ENCODE measurements around the gene CADM2.
"Not testable (repeated sequence)": the region's sequence is repeated elsewhere in the genome, so short reads cannot be mapped to it uniquely, and the experiment has no call there.

The CADM2 gene

DNA sequence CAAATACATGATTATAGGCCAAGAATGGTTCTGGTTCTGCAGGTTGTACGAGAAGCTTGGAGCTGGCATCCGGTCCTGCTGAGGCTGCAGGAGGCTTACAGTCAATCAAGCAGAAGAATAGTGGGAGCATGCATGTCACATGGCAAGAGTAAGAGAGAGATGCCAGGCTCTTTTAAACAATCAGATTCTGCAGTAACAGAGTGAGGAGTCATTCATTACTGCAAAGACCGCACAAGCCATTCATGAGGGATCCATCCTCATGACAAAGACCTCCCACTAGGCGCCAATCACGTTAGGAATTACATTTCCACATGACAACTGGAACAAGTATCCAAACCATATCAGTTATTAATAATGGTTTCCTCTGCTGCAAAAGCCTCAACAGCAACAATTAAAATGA lies 536.8 kb downstream of the CADM2 start:
- DNase-seq: no peak

DNA sequence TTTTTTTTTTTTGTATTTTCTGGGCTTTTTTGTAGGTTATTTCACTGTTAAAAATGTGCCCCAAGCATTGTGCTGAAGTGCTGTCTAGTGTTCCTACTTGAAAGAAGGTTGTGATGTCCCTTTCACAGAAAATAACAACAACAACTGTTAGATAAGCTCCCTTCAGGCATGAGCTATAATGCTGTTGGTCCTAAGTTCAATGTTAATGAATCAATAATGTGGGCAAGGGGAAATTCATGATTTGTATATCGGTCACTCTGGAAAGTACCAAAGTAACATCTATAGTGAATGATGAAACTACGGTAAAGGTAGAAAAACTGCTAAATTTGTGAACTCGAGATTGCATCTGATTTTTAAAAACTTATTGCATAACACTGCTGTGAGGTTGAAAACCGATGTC lies 539.4 kb downstream of the CADM2 start:
- no peak for DNase-seq

DNA sequence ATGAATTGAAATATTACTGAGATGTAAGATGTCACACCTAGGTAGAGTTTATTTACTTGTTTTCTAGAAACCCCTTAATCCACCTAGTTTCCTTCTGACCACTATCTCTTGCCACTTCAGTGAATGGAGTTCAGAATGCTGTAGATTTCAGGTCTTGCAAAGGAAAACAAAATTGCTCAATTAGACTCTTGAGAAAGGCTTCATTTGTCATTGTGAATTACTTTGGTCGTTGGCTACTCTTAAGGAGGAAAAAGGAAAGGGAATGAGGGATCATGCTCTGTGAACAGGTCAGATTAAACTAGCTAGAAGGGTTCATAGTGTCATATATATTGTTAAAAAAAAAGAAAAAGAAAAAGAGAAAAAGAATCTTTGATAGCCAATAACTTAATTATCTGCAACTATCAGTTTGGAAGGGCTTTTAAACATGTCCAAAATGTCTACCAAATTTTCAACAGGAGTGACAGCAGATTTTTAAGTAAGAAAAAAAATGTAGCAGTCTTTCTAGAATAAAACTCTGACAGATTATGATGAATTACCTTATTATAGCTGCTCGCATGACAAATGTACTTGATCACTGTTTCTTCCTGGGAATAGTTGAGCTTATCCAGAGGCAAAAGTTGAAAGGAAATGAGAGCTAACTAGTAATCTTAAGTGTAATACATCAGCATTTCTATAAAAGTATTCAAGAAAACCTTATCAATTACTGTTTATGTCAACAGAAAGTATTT lies 543.5 kb downstream of the CADM2 start:
- DNase-seq: no peak

DNA sequence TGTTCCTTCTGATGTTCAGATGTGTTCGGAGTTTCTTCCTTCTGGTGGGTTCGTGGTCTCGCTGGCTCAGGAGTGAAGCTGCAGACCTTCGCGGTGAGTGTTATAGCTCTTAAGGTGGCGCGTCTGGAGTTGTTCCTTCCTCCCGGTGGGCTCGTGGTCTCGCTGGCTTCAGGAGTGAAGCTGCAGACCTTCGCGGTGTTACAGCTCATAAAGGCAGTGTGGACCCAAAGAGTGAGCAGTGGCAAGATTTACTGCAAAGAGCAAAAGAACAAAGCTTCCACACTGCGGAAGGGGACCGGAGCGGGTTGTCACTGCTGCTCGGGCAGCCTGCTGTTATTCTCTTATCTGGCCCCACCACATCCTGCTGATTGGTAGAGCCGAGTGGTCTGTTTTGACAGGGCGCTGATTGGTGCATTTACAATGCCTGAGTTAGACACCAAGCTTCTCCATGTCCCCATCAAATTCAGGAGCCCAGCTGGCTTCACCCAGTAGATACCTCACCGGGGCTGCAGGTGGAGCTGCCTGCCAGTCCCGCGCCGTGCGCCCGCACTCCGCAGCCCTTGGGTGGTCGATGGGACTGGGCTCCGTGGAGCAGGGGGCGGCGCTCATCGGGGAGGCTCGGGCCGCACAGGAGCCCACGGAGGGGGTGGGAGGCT lies 545.5 kb downstream of the CADM2 start:
- DNase-seq: not testable (repeated sequence)

DNA sequence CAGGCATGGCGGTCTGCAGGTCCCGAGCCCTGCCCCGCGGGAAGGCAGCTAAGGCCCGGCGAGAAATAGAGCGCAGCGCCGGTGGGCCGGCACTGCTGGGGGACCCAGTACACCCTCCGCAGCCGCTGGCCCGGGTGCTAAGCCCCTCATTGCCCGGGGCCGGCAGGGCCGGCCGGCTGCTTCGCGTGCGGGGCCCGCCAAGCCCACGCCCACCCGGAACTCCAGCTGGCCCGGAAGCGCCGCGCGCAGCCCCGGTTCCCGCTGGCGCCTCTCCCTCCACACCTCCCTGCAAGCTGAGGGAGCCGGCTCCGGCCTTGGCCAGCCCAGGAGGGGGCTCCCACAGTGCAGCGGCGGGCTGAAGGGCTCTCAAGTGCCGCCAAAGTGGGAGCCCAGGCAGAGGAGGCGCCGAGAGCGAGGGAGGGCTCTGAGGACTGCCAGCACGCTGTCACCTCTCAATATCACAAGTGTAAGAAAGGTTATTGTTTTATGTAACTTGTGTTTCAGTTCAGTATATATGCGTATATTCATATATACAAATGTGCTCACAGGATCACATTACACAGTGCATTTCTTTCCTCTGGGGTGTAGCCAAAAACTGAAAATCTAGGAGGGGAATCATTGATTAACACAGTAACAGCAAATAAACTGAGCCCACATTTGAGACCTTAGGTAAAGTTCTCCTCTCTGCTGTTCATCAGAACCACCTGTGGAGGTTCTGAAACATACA lies 546.2 kb downstream of the CADM2 start:
- DNase-seq: not testable (repeated sequence)

DNA sequence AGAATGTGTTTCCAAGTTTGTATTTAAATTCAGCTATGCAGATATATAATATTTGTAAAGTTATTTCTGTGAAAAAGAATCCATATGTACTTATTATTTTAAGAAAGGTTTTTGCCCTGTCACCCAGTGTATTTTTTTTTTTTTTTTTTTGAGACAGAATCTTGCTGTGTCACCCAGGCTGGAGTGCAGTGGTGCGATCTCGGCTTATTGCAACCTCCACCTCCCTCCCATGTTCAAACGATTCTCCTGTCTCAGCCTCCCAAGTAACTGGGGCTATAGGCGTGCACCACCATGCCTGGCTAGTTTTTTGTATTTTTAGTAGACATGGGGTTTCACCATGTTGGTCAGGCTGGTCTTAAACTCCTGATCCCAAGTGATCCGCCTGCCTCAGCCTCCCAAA lies 548.3 kb downstream of the CADM2 start:
- DNase-seq: not testable (repeated sequence)

DNA sequence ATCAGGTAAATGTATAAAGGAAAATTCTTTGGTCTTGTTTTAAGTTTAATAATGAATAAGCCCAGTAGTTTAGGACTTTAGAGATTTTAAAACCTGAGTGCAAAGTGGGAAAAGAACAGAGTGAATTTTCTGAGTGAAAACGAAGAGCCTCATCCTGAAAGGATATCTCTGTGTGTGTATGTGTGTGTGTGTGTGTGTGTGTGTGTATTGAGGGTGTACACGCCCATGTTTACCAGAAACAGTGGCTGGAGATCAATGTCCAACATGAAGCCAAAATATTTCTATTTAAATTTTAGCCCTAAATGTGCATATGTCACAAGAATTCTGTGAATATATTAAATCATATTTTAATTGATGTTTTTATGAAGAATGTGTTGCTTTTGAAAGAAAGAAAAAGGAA lies 549.9 kb downstream of the CADM2 start:
- no peak for DNase-seq

DNA sequence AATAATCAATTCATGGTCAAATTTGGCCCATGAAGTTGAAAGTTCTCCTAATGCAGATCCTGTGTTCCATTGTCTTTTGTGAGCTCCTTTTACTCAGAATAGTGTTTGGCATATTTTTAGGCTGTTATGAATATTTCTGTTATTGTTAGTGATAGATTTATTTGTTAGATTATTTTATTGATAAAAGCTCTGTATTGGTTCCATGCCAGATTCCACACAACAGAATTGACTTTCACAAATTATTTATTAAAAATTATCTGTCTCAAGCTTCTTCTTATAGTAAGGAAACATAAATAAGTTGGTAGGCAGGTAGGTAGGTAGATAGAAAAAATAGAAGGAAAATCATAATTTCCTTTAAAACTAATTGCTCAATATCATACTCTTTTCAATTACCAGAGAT lies 557.4 kb downstream of the CADM2 start:
- no peak for DNase-seq

DNA sequence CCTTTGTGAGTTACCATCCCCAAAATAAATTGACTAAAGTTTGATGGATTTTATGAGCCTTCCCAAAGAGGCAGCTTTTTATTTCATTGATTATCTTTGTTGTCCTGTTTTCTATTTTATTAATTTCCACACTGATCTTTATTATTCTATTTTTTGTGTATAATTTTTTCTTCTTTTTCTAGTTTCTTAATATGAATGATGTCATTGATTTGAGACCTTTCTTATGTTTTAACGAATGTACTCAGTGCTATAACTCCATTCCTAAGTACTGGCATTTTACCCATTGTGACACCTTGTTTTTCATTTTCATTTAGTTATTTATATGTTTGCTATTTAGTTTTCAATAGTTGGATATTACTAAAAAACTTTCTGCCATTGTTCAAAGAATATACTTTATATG lies 565.3 kb downstream of the CADM2 start:
- DNase-seq: no peak

DNA sequence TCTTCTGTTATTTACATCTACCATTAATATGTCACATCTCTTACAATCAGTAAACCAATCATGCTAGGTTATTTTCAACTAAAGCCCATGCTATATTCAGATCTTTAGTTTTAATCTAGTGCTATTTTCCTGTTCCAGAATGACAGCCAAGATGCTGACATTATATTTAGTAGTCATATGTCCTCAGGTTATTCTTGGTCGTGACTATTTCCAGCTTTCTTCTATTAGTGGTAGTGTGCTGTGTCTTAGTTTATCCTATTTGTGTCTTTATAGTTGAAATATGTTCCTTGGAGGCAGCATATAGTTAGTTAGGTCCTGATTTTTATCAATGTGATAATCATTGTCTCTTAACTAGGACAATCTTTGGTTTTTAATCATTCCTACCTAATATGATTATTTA lies 566.5 kb downstream of the CADM2 start:
- no peak for DNase-seq

DNA sequence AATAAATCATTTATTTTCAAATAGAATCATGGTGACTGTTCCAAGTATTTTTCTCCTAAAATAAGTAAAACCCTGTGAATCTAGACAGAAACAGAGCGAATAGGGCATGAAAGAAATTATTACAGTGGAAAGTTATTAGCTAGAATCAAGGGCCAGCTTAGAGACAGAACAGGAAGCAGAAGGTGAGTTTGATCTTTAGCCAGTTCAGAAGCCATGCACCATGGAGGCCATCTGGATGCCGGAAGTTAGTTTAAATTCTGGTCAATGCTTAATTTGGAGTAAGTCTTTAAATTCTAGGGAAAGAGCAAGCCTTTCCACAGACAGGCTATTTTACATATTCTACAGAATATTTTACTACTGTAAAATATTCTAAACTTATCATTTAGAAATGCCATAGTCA lies 574.8 kb downstream of the CADM2 start:
- no peak for DNase-seq

DNA sequence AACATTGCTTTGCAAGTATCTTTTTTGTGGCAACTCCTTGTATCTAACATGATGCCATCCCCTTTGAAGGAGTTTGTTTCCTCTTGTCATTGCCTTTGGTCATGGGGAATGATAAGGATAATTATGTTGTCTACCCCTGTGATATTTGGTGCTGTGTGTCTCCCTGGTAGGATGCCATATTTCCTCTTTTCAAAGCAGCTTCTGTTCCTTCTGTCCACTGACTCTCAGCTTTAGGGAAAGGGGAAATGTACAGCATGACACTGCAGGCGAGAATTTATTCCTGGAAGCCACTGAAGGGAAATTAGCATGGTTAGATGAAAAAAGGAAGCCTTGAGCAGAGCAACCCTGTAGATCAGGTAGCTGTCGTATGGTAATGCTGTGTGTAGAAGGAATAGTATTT lies 576.7 kb downstream of the CADM2 start:
- no peak for DNase-seq

DNA sequence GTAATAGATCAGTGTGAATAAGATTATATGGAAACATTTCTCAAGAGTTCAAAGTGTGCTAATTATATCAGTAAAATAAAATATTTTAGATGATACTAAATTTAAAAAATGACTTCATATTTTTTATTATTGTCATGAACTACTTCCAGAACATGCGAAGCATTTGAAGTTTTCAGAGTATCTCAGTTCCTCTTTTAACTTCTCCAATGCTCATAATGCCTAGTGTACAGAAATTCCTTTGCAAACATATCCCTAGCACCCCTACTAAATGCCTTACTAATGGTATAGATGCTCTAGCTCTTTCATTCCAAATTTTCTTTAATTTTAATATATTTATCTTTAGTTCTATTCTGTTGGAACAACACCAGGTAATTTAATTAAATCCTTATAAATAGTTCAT lies 580.4 kb downstream of the CADM2 start:
- no peak for DNase-seq

DNA sequence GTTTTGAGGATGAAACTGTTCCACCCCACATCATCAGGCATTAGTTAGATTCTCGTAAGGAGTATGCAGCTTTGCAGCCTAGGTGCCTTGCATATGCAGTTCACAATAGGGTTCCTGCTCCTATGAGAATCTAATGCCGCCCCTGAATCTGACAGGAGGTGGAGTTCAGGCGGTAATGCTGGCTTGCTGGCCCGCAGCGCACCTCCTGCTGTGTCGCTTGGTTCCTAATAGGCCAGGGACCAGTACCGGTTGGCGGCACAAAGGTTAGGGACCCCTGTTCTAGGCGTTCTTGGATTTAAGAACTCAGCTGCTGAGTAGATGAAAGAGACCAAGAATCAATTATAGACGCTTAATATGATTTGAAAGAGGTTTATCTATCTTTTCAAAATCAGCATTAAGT lies 595.4 kb downstream of the CADM2 start:
- DNase-seq: no peak

DNA sequence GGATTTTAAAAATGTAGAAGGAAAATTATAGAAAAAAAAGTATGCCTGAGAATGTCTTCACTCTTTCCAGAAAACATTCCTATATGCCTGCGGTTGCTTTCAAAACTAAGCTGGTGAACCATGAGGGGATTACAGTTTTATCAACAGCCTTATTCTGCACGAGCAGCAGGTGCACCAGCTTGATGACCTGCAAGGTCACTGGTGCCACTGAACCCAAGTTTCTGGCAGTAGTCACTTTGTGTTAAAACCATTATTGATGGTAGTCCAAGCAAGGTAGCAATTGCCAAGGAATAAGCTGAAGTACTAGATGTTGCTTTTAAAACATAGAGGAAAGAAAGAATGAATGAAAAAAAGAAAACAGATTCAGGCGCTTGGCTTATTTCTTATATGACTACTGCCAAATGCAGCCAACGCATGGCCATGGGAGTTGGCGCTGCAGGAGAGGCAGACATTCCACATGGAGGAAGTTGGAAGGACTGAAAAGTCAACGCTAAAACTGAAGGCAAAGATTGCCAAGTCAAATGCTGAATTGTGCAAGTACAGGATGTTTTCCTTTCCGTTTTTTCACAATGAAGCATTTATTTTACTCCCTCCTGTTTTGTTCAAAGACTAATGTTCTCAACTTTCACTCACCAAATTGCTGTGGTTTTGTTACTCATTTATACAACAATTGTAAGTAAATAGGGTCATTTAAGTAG lies 601.4 kb downstream of the CADM2 start:
- DNase-seq: no peak

DNA sequence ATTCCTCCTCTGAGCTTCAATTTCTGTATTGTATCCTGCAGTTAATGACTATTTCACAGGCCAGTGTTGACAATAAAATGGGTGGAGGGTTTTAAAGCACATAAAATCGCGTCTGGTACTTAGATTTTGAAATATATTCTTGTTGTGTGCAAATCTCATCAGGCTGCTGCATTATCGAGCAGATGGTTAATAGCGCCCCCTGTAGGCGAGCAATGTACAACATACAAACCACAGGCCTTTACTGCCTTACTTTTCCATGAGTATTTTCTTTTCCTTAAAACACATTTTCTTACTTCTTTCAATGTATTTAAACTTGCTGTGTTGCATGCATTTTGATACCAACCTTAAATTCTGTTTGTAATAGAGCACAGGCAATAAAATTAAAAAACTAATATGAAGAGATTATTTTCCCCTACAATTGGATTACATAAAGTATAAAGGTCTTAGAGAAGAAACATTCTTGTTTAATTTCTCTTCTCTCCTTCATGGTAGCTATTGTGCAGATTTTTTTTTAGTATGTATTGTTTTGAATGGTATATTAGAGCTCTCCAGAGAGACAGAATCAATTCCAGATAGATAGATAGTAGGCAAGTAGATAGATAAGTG lies 608.4 kb downstream of the CADM2 start:
- no peak for DNase-seq

DNA sequence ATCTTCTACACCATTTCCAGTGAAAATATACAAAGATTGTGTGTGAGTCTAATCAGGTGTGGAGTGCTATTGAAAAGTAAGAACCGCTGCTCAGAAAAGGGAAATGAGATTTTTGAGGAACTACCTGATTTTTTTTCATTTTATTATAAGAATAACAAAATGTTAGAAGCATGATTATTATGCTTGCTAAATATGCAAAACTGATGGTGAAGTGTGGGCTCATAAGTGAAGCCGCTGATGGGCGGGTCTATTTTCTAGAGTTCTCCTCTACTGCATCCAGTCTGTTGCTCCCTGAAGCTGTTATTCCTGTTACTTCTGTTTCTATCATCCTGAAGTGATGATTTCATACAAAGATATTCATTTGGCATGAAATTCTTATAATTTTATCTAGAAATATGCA lies 612.0 kb downstream of the CADM2 start:
- DNase-seq: no peak

DNA sequence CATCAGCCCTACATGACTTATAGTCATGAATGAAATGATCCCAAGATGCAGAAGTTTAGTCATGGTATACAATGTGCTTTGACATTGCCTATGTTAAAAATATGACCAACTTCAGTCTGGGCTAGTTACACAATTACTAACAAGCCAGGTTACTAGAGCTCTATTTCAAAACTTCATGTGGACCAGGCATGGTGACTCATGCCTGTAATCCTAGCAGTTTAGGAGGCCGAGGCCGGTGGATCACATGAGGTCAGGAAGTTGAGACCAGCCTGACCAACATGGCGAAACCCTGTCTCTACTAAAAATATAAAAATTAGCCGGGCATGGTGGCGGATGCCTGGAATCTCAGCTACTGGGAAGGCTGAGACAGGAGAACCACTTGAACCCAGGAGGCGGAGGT lies 613.0 kb downstream of the CADM2 start:
- DNase-seq: no peak

DNA sequence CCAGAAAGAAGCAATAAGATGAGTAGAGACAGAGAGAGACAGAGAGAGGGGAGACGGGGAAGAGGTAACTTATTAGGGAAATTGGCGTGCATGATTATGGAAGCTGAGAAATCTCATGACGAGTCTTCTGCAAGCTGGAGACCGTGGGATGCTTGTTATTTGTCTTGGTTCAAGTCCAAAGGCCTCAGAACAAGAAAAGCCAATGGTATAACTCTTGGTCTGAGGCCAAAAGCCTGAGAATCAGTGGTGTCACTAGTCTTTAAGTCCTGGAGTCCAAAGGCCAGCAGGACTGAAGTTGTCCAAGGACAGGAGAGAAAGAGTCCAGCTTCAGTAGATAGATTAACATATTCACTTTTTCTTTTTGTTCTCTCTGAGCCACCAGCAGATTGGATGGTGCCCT lies 613.6 kb downstream of the CADM2 start:
- DNase-seq: no peak

DNA sequence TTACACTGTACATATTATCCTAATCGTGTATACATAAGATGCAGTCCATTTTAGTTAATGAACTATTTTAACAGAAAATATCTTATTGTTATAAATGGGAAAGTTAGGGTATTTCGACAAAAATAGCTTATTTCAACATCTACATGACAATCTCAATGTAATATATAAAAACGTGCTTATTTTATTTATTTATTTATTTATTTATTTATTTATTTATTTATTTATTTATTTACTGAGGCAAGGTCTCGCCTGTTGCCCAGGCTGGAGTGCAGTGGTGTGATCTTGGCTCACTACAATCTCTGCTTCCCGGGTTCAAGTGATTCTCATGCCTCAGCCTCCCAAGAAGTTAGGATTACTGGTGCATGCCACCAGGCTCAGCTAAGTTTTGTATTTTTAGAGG lies 614.2 kb downstream of the CADM2 start:
- DNase-seq: no peak

DNA sequence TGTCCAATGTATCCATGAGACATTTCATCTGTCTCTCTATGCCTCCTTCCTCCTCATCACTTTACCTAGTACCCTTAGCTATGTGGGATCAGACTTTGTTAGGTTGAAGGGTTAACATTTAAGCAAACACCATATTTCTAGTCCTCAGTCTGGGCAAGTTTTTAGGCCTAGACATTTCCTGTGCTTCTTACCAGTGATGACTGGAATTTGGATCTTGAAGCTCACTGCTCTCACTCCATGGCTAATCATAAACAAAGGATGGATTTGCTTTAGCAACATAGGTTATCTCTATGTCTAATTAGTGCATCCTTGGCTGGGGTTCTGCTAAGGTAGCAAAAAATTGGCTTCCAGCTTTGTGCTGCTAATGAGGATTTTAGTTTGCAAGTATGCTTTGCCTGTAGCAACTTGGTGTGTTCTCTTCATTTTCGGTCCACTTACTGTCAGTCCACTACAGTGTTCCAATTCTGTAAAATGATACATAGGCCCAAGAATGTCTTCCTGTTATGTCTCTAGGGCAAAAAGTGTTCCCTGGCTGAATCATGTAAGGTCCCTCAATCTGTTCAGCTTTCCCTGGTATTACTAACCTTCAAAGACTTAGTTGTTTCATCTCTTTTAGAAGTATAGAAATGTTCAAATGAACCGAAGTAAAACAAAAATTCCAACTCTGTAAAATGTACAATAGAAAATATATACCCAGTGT lies 615.4 kb downstream of the CADM2 start:
- DNase-seq: no peak

DNA sequence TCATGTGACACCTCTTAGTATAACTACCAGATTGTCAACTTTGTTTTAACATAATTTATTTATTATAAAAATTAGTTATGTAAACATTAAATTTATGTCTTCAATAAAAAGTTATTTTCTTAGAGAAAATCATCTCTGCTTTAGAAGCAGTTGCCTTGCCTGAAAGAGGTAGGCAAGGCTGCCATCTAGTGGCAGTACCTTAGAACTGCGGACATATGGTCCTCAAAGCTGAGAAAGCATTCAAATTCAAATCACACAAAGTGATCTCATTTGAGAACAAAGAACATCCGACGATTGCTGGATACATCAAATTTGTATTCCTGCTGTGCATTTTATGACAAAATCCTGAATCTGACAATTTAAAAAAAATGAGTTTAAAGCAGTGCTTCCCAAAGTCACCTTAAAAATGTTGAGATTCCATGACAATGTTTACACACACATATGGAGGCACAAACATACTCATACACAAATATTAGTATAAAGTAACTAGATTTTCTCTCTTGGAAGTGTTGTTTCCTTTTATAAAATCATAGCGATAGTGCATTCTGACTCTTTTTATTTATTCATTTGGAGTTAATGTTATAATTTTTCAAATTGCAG lies 617.4 kb downstream of the CADM2 start:
- DNase-seq: no peak

All from NCI-H510A (cell line).